AG09309 (cell line): ENCODE results near the gene NAV2.
A peak's percentile ranks its signal among the peaks of the same experiment; 100 is the strongest.

Experiments used
- DNase-seq: peaks from one replicate; pipeline ENCODE4 v3.0.0-alpha.2; 2010; ENCODE audit warnings: low read depth
- H3K4me3 ChIP-seq: 2 replicates; pipeline ENCODE4 v1.5.1; 2011; ENCODE audit warnings: mild to moderate bottlenecking, low read depth, low read length, moderate library complexity; ENCODE audit not compliant: control insufficient read depth
- TF ChIP-seq, protein P1 (sequence below): IDR thresholded peaks from 2 replicates; pipeline ENCODE4 v1.5.1; 2011; ENCODE audit warnings: mild to moderate bottlenecking, low read depth, low read length, inconsistent platforms; ENCODE audit not compliant: insufficient read depth, control insufficient read depth; ENCODE audit errors: missing control alignments

The NAV2 gene

DNA sequence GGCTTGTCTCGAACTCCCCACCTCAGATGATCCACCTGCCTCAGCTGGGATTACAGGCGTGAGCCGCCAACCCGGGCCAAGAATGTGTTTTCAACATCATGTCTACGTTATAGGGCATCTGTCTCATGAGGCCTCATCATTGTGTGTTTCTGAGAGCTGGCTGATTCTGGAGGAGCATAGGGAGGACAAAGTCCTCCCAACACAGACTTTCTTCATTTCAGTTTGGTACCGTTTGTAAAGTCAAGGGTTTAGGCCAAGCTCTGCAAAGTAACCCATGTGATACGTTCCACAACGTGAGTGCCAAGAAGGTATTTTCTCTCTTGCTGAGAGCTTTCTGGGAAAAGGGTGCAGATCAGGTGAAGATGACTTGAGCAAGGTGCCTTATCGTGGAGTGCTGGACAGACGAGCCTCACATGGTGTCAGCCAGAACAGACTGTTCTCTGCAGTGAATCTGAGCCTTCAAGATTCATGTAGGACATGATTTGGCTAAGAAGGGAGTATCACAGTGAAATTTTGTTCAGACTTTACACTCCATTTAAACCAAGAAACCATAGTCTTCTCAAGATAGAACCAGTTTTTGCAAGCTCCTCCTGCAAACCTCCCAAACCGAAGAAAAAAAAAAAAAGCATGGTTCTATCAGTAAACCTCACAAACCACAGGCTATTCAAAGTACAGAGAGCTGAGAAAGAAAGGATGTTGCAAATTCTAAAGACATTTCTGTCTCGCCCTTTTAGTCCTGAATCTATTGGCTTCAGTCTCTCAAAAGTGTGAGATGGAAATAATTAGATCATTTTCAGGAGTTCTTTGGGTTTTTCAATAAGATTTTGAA, 376.0 kb downstream of the NAV2 start:
- TF ChIP-seq, protein P1, sequence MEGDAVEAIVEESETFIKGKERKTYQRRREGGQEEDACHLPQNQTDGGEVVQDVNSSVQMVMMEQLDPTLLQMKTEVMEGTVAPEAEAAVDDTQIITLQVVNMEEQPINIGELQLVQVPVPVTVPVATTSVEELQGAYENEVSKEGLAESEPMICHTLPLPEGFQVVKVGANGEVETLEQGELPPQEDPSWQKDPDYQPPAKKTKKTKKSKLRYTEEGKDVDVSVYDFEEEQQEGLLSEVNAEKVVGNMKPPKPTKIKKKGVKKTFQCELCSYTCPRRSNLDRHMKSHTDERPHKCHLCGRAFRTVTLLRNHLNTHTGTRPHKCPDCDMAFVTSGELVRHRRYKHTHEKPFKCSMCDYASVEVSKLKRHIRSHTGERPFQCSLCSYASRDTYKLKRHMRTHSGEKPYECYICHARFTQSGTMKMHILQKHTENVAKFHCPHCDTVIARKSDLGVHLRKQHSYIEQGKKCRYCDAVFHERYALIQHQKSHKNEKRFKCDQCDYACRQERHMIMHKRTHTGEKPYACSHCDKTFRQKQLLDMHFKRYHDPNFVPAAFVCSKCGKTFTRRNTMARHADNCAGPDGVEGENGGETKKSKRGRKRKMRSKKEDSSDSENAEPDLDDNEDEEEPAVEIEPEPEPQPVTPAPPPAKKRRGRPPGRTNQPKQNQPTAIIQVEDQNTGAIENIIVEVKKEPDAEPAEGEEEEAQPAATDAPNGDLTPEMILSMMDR = no peak
- no peak for DNase-seq
- no peak overlapping the region for H3K4me3 ChIP-seq

DNA sequence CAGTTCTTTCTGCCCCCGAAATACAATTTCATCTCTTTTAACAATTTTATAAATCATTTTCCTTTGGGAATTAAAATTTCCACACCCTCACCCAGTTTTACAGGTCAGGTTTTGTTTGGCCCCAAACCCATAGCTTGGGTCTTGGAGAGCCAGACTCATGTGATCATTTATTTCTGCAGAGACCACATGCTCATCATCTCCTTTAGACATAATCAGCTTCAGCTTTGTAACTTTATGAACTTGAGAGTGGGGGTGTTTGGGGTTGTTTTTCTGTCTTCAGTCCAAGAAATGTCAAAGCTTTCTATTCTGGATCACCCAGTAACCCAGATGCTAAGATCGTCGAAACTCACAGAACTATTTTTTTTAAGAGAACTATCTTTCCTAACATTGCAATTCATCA, 376.7 kb downstream of the NAV2 start:
- TF ChIP-seq, protein P1 = no peak
- no peak overlapping the region for H3K4me3 ChIP-seq
- DNase-seq = no peak

DNA sequence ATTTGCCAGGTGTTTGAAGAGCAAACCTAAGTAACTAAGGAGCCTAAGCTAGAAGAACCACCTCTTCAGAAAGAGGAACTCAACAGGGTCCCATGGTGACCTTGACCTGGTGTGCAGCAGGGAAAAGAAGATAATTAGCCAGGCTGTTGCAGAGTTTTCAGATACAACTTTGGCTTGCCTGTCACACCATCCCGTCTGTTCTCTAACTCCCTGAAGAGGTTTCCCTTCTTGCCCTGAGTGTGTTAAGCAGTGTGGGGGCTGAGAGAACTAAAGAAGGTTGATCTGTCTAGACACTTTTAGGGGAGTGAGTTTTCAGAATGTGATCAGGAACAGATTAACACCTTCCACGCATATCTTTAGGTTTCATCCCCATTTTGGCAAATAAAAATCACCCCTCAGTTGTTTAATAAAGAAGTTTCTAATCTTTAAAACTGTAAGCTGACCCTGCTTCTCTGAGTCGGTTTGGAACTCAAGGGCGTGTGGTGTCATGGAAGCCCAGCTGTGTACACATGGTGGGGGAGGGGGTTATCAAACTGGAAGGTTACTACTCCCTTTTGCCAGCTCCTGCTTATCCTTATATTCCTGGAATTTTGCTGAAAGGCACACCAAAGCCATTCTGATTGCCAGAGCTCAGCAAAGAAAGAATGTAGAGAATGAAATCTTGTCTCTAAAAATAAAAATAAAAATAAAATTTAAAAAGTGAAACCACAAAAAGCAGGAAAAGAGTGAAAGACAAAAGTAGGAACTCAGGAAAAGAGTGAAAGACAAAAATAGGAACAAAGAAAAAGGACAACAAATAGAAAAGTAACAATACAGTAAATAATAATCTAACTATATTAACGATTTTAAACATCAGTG, 377.4 kb downstream of the NAV2 start:
- DNase-seq = no peak
- TF ChIP-seq, protein P1 = no peak
- H3K4me3 ChIP-seq = no peak overlapping the region

DNA sequence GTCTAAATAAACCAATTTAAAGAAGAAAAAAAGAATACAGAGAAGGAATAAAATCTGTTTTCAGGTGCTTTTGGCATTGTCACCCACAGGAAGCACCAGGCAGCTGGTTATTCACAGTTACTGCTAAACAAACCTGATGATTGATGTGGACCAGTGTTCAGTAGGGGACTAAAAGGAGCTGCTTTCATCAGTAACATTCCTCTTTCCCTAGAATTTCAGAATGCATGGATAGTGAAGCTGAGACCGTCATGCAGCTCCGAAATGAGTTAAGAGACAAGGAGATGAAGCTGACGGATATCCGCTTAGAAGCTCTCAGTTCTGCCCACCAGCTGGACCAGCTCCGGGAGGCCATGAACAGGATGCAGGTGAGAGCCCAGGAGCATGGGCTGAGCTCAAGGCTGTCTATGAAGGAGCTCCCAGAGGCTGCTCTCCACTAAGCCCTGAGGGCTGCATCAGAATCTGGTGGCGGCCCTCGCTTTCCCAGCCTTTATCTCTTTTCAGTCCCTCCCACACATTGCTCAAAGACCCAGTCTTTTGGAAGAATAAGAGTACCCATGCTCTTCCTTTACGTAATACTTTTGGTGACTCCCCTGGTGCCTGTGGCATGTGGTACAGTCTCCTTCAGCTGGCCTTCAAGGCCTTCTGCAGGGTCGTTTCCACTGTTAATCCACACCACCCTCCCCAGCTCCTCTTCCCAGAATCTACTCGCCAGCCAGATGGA, 378.2 kb downstream of the NAV2 start:
- TF ChIP-seq, protein P1 = no peak
- DNase-seq = no peak
- no peak overlapping the region for H3K4me3 ChIP-seq

DNA sequence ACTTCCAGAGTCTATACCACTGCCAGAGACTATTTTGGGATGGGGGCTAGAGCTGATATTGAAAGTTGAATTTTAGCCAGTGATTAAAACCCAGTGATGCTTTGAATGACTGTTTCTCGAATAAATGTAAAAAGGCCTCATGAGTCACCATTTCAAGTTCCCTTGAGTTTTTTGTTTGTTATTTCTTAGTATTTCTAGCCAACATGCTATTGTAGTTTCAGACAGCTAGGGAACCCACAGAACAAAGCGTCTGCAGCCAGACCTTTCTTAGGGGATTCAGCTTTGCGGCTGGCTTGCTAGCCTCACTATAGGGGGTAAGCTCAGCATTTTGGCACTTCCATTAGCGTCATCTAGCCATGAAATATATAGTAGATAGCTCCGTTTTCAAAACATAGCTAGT, 381.1 kb downstream of the NAV2 start:
- DNase-seq = no peak
- TF ChIP-seq, protein P1 = peak; percentile 9
- H3K4me3 ChIP-seq = no peak overlapping the region

DNA sequence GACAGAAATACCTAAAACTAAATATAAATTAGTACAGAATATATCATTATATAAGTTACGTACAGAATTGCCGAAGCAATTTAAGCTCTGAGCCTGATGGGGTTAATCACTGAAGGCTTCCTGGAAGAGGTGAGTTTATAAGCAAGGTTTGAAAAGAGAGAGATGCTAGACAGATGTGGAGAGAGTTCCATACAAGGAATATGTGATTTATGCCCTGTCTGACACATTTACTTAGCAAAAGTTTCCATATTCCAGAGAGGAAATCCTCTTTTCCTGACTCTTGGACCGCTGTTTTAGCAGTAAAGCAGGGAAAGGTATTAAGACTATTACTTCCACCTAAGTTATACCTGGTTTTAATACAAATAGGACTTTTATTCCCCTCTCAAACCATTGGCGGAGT, 382.6 kb downstream of the NAV2 start:
- DNase-seq = no peak
- no peak overlapping the region for H3K4me3 ChIP-seq
- TF ChIP-seq, protein P1 = no peak
